ENCODE data around the gene SETDB2. TPM values are rescaled to one million over a fixed set of nuclear protein-coding genes. Genes with fewer than 3 reads are reported as not detected.

SETDB2 gene
- total RNA-seq, 1 donor from 2014 or later: 4.9 TPM

GRCh38 chr13:49428041-49428763 lies 15.9 kb upstream of the SETDB2 start:
- DNase-seq (ENCODE audit: low spot score) (no peak), ATAC-seq (no peak)

DNA sequence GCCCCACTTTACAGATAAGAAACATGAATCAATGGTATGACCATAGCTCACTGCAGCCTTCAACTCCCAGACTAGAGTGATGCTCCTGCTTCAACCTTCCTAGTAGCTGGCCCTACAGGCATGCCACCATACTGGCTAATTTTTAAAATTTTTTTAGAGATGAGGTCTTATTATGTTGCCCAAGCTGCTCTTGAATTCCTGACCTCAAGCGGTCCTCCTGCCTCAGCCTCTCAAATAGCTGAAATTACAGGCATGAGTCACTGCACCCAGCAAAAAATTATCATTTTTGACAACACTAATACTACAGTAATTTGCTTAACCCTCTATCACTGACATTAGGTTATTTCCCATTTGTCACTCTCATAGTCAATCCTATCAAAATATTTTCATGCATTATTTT lies 15.0 kb upstream of the SETDB2 start:
- ATAC-seq (no peak), DNase-seq (ENCODE audit: low spot score) (no peak)

DNA sequence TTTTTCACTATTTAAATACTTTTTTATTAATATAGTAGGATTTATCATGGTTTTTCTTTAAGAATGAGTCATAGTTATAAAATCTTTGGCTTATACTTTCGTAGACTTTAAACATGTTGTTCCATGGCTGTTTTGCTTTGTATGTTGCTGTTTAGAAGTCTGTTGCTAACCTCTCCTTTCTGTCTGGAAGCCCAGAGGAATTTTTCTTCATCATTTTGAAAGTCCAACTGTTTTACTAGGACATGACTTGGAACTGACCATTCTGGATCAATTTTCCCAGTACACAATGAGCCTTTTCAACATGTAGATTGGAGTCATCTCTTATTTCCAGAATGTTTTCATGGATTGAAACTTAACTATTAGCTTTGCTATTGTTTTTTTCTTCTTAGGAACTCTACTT lies 8.1 kb upstream of the SETDB2 start:
- ATAC-seq (no peak), DNase-seq (ENCODE audit: low spot score) (no peak)

GRCh38 chr13:49436890-49437289 lies 7.2 kb upstream of the SETDB2 start:
- ATAC-seq (peak; percentile 85), DNase-seq (ENCODE audit: low spot score) (no peak)

DNA sequence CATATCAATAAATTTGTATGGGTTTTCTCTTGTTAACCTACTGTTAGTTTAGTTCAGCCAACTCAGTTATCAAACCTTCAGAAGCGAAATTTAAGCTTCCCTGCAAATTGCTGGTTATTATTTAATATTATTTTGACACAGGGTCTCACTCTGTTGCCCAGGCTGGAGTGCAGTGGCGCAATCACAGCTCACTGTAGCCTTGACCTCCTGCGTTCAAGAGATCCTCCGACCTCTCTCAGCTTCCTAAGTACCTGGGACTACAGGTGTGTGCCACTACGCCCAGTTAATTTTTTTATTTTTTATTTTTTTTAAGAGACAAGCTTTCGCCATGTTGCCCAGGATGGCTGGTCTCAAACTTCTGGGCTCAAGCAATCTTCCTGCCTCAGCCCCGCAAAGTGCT lies 6.4 kb upstream of the SETDB2 start:
- no peak for ATAC-seq
- no peak for DNase-seq (ENCODE audit: low spot score)

DNA sequence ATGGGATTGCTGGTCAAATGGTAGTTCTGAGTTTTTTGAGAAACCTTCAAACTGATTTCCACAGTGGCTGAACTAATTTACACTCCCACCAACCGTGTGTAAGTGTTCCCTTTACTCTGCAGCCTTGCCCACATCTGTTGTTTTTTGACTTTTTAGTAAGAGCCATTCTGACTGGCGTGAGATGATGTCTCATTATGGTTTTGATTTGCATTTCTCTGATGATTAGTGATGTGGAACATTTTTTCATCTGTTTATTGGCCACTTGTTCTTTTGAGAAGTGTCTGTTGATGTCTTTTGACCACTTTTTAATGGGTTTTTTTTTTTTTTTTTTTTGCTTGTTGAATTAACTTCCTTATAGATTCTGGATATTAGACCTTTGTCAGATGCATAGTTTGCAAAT lies 4.5 kb upstream of the SETDB2 start:
- no peak for ATAC-seq
- DNase-seq (ENCODE audit: low spot score): no peak

DNA sequence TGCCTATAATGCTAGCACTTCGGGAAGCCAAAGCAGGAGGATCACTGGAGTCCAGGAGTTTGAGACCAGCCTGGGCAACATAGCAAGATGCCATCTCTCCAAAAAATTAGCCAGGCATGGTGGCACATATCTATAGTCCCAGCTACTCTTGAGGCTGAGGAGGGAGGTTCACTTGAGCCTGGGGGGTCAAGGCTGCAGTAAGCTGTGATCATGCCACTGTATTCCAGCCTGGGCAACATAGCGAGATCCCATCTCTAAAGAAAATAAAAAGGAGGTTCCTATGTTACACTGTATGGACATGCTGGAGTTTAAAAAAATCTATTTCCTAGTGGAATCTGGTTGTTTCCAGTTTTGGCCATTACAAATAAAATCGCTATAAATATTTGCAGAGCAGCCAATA lies 2.8 kb upstream of the SETDB2 start:
- DNase-seq (ENCODE audit: low spot score): no peak
- no peak for ATAC-seq

DNA sequence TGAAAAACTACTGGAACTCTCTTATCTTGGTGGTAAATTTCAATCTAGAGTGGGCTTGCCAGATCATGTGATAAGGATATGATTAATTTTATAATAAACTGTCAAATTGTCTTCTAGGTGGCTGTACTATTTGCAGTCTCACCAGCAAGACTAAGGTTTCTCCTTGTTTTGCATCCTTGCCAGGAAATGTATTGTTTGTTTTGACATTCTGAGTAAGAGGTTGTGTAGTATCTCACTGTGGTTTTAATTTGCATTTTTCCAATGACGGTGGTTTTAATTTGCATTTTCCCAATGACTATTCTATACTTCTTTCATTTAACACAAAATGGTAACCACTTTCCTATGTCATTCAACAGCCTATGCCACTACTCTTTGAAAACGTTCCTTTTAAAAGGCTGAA lies 2.2 kb upstream of the SETDB2 start:
- DNase-seq (ENCODE audit: low spot score) (no peak), ATAC-seq (no peak)

- ATAC-seq: peak; percentile 1
Observed at GRCh38 chr13:49443357-49443703, 744 bp upstream of the SETDB2 start.

GRCh38 chr13:49444524-49445395 lies 686 bp downstream of the SETDB2 start:
- DNase-seq (ENCODE audit: low spot score) (no peak), ATAC-seq (peak; percentile 35)

More at GRCh38 chr13:49443357-49443703, 744 bp upstream of the SETDB2 start:
- DNase-seq (ENCODE audit: low spot score): no peak

DNA sequence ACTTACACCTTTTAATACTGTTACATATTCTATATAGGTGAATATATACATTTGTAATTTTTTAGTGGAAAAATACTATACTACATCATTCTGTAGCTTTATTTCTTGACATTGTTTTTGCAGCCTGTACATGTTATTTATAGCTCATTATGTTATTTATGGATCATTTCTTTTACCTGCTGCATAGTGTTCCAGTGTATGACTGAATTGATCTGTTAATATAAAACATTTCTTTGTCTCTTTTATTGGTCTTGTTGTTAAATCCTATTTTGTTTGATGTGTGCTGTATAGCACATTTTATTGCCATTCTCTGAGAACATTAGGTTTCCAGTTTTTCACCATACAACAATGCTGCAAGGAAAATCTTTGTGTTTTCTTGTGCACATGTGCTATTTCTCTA lies 2.4 kb downstream of the SETDB2 start:
- no peak for DNase-seq (ENCODE audit: low spot score)
- ATAC-seq: no peak

GRCh38 chr13:49448753-49449152 lies 4.7 kb downstream of the SETDB2 start:
- ATAC-seq (no peak), DNase-seq (ENCODE audit: low spot score) (no peak)

GRCh38 chr13:49450105-49450819 lies 6.2 kb downstream of the SETDB2 start:
- no peak for DNase-seq (ENCODE audit: low spot score)
- ATAC-seq: no peak

- peak; percentile 78 for ATAC-seq
- DNase-seq (ENCODE audit: low spot score): no peak
Observed at GRCh38 chr13:49452725-49453457, 8.8 kb downstream of the SETDB2 start.

DNA sequence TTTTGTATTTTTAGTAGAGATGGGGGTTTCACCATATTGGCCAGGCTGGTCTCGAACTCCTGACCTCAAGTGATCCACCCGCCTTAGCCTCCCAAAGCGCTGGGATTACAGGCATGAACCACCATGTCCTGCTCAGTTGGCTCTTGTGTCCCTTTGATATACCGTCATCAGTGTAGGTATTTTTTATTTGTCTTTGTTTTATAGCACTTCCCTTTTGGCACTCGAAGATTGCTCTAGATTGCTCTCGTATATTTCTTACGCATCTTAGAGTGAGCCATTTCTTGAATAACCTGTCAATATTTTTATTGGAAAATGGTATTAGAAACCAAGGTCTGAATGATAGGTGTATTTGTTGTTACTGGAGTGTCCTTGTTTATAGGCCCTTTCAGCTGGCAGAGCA lies 9.4 kb downstream of the SETDB2 start:
- ATAC-seq (no peak), DNase-seq (ENCODE audit: low spot score) (no peak)

DNA sequence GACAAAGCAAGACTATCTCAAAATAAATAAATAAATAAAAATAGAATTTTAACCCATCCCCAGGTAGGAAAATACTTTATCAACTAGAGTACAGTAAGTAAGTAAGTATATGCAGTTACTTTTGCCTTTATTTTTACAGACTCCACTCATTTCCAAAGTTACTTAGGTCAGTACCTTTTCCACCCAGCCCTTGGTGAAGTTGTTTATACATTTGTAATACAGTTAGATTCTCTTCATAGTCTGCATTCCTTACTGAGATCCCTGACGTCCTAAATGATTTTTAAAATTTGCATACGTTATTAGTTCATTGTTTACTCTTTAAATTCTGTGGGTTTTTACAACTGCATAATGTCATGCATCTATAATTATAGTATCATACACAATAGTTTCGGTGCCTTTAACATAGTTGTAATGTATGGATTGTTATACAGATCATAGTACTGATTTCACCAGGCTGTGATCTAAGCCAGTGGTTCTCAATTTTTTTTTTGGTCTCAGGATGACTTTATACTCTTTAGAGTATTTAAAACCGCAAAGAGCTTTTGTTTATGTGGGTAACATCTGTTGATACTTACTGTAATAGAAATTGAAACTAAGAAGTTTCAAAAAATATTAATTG lies 10.4 kb downstream of the SETDB2 start:
- no peak for ATAC-seq
- DNase-seq (ENCODE audit: low spot score): no peak

- DNase-seq (ENCODE audit: low spot score) (no peak), ATAC-seq (no peak)
Observed at GRCh38 chr13:49455007-49455398, 10.9 kb downstream of the SETDB2 start.

GRCh38 chr13:49456156-49456555 lies 12.1 kb downstream of the SETDB2 start:
- ATAC-seq: no peak
- no peak for DNase-seq (ENCODE audit: low spot score)

- DNase-seq (ENCODE audit: low spot score): no peak
- no peak for ATAC-seq
Observed at GRCh38 chr13:49457221-49457620, 13.1 kb downstream of the SETDB2 start.

DNA sequence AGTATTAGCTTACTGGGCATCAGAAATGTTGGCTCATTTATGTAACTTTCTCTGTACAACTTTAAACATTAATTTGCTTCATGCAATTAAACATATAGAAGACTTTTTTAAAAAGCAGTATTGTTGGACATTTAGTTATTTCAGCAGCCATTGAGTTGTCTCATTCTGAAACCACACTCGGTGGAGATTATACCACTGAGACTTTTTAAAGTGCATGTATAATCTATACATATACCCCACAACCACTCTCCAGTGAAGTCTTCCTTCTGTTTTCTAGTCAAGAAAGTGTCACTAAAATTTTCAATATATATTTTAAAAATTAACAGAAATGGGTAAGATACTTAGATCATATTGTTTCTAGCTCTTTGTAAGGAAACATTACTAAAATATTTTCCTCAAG lies 15.5 kb downstream of the SETDB2 start:
- ATAC-seq (no peak), DNase-seq (ENCODE audit: low spot score) (no peak)

GRCh38 chr13:49464085-49464484 lies 20.0 kb downstream of the SETDB2 start:
- DNase-seq (ENCODE audit: low spot score) (no peak), ATAC-seq (no peak)
